Left ventricle myocardium inferior (tissue), 1 donor: ENCODE measurements around the gene CPPED1. TPM values are rescaled to one million over a fixed set of nuclear protein-coding genes. Genes with fewer than 3 reads are reported as not detected.

Experiments
- DNase-seq: peaks from one replicate; pipeline ENCODE4 v3.0.0-alpha.2; 2020
- H3K27ac ChIP-seq: fragments of 200-600 bp; replicated peaks from 2 replicates; pipeline ENCODE4 v1.8.0; 2021
- H3K27me3 ChIP-seq: fragments of 200-600 bp; 2 replicates; pipeline ENCODE4 v1.8.0; 2021; ENCODE audit warnings: low read depth
- H3K36me3 ChIP-seq: fragments of 200-600 bp; 2 replicates; pipeline ENCODE4 v1.8.0; 2021
- H3K4me1 ChIP-seq: fragments of 200-600 bp; 2 replicates; pipeline ENCODE4 v1.8.0; 2021
- H3K4me3 ChIP-seq: fragments of 200-600 bp; 2 replicates; pipeline ENCODE4 v1.8.0; 2021; ENCODE audit warnings: mild to moderate bottlenecking, moderate library complexity
- H3K9me3 ChIP-seq: fragments of 200-600 bp; replicated peaks from 2 replicates; pipeline ENCODE4 v1.8.0; 2021
- intact Hi-C: fragments of 100-400 bp; cut with micrococcal nuclease; formaldehyde crosslinking; loops from one replicate; pipeline ENCODE4 v1.11.0; 2022
- total RNA-seq: library from RNA; stranded (reverse); fragmentation: NEBNext Ultra II Directional; extraction: Animal tissue kit (Norgen Biotek cat#: 25700); gene quantifications from one replicate; pipeline ENCODE4 v1.2.1, GENCODE V29; 2021
- TF ChIP-seq, protein P1 (sequence below): fragments of 200-600 bp; IDR thresholded peaks from 2 replicates; pipeline ENCODE4 v1.8.0; 2021; ENCODE audit warnings: antibody characterized with exemption, mild to moderate bottlenecking, borderline replicate concordance
- donor health status: DM: no; HTN: yes; CAD: no; lungs with severe emphysema.

Gene CPPED1
- total RNA-seq, 1 donor from 2014 or later = 12.4 TPM

DNA sequence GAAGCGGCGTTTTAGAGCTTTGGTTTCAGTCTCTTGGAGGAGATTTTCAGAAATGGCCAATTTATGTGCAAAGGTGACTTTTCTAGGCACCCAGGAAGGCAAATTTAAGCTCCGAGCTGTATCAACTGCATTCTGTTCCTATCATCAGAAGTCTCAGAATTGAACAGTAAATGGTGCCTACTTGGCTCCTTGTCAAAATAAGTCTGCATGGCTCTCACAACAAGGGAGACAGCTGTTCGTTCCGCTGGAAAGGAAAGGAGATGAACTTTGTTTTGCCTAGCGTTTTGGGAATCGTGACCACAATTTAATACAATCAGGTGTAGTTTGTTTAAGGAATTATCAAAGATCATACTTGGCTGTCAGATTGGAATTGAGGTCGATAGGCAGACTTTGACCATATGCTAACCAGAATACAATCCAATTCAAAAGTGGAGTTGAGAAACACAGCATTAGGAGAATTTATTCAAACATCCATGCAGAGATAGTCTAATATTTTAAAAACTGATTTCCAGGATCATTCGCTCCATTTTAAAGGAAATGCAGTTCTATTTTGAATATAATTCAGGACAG lies 139.4 kb downstream of the CPPED1 start:
- TF ChIP-seq, protein P1, sequence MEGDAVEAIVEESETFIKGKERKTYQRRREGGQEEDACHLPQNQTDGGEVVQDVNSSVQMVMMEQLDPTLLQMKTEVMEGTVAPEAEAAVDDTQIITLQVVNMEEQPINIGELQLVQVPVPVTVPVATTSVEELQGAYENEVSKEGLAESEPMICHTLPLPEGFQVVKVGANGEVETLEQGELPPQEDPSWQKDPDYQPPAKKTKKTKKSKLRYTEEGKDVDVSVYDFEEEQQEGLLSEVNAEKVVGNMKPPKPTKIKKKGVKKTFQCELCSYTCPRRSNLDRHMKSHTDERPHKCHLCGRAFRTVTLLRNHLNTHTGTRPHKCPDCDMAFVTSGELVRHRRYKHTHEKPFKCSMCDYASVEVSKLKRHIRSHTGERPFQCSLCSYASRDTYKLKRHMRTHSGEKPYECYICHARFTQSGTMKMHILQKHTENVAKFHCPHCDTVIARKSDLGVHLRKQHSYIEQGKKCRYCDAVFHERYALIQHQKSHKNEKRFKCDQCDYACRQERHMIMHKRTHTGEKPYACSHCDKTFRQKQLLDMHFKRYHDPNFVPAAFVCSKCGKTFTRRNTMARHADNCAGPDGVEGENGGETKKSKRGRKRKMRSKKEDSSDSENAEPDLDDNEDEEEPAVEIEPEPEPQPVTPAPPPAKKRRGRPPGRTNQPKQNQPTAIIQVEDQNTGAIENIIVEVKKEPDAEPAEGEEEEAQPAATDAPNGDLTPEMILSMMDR = no peak
- H3K9me3 ChIP-seq = peaks cover 32% of the 10 kb centered on the region
- no peak for DNase-seq
- no peaks in the 10 kb centered on the region for H3K4me1 ChIP-seq
- H3K27me3 ChIP-seq = no peaks in the 10 kb centered on the region
- intact Hi-C loops = no loop called here
- H3K36me3 ChIP-seq = peaks cover 36% of the 10 kb centered on the region
- no peak overlapping the region for H3K27ac ChIP-seq
- no peak overlapping the region for H3K4me3 ChIP-seq

DNA sequence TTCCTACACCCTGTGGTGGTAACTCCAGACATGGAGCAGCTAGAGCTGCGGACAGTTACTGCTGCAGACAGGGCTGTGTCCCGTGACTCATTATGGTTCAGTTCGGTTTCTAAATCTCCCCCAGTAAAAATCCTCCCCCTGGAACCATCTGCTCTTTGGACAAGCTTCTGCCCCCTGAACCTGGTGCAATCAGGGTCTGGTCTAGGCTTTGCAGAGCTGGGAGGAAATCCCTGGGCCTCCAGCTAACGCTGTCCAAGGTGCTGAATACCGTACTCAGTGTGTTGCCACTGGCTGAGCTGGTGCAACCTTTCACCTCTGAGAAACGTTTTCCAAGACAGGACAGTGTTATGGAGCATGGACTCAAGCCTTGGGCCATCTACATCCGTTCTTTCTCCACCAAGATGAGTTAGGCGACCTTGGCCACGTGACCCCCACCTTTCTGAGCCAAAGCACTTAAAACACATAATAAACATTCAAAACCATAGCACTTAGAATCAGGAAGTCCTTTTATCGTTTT lies 142.0 kb downstream of the CPPED1 start:
- Histone ChIP-seq H3K9me3 (peaks cover 36% of the 10 kb centered on the region), H3K4me3 (no peak overlapping the region), H3K36me3 (peaks cover 35% of the 10 kb centered on the region), H3K27me3 (no peaks in the 10 kb centered on the region), H3K27ac (no peak overlapping the region), H3K4me1 (no peaks in the 10 kb centered on the region)
- TF ChIP-seq, protein P1 = no peak
- intact Hi-C loops = no loop called here
- no peak for DNase-seq

DNA sequence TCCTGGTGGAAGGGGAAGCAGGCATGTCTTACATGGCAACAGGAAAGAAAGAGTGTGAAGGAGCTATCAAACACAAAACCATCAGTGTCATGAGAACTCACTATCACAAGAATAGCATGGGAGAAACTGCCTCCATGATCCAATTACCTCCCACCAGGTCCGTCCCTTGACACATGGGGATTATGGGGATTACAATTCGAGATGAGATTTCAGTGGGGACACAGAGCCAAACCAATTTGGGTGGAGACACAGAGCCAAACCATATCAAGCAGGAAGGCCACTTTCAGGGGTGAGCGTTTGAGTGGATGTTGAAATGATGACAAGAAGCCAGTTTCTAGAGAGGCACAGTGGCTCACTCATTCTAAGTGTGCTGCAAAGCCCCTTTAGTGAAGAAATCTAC lies 143.8 kb downstream of the CPPED1 start:
- Histone ChIP-seq H3K4me3 (no peak overlapping the region), H3K27ac (no peak overlapping the region), H3K36me3 (peaks cover 35% of the 10 kb centered on the region), H3K4me1 (no peaks in the 10 kb centered on the region), H3K9me3 (peaks cover 36% of the 10 kb centered on the region), H3K27me3 (peaks cover 1% of the 10 kb centered on the region)
- DNase-seq = no peak
- intact Hi-C loops = no loop called here
- TF ChIP-seq, protein P1 = no peak

DNA sequence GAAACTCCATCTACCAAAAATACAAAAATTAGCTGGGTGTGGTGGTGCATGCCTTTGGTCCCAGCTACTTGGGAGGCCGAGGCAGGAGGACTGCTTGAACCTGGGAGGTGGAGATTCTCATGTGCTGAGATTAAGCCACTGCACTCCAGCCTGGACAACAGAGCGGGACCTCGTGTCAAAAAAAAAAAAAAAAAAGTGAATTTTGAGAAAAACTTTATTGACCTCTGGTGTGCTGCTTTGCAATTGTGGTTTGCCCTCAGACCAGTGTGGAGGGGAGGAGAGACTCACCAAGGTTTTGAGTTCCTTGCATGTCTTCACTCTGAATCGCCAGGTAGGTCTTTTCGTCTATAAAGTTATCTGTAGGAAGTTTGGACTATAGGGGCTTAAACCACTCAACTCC lies 145.2 kb downstream of the CPPED1 start:
- Histone ChIP-seq H3K4me1 (no peaks in the 10 kb centered on the region), H3K36me3 (peaks cover 23% of the 10 kb centered on the region), H3K9me3 (peaks cover 36% of the 10 kb centered on the region), H3K27me3 (peaks cover 13% of the 10 kb centered on the region), H3K27ac (no peak overlapping the region), H3K4me3 (no peak overlapping the region)
- TF ChIP-seq, protein P1 = no peak
- intact Hi-C loops = no loop called here
- DNase-seq = no peak

DNA sequence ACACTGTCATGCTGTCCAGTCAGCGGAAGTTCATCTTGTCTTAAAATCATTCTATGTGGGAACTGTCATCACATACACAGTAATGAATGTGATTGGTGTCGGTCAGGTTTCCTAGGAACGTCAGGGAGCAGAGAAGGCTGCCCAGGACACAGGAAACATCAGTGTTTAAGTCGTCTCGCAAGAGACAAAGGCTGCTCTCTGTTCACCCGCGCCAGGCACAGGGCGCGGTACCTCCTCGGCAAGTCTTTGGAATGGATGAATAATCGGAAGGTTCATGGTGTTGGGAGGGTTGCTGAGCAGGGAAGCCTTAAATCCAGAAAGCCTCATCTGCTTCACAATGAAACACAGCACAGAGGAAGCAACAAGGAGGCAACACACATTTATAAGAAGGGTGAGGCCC lies 148.2 kb downstream of the CPPED1 start:
- H3K9me3 ChIP-seq = peaks cover 30% of the 10 kb centered on the region
- no peak overlapping the region for H3K4me3 ChIP-seq
- no peaks in the 10 kb centered on the region for H3K4me1 ChIP-seq
- peaks cover 25% of the 10 kb centered on the region for H3K27me3 ChIP-seq
- peaks cover 10% of the 10 kb centered on the region for H3K36me3 ChIP-seq
- no peak overlapping the region for H3K27ac ChIP-seq
- no peak for DNase-seq
- TF ChIP-seq, protein P1 = no peak
- intact Hi-C loops = no loop called here
